H1 (cell line): ENCODE measurements around the gene DIAPH1. TPM values are rescaled to one million over a fixed set of nuclear protein-coding genes. Genes with fewer than 3 reads are reported as not detected.

Experiments used
- ASH2L ChIP-seq: fragments of 200-600, 300-600 bp; sonication (generic); IDR thresholded peaks from one replicate; pipeline ENCODE4 v1.7.1; 2017; ENCODE audit warnings: low read length
- CEBPB ChIP-seq: IDR thresholded peaks from 2 replicates; pipeline ENCODE4 v1.6.1; 2012; ENCODE audit warnings: low read depth, low read length
- CHD1 ChIP-seq: IDR thresholded peaks from 2 replicates; pipeline ENCODE4 v1.6.1; 2012; ENCODE audit warnings: low read depth, low read length, improper control_type of control experiment
- KDM1A ChIP-seq: fragments of 200-600, 300-600 bp; sonication (generic); IDR thresholded peaks from 2 replicates; pipeline ENCODE4 v1.7.1; 2016; ENCODE audit warnings: mild to moderate bottlenecking, low read length, borderline replicate concordance
- POLR2A ChIP-seq, 2 experiments: IDR thresholded peaks; 1 replicate in 1 of 2; 2 replicates in 1 of 2; pipeline ENCODE4 v1.6.1; 2011; ENCODE audit warnings: low read depth in 2 of 2, low read length in 2 of 2, mild to moderate bottlenecking in 2 of 2; ENCODE audit errors: control extremely low read depth in 1 of 2
- POLR2AphosphoS5 ChIP-seq: IDR thresholded peaks from 2 replicates; pipeline ENCODE4 v1.6.1; 2011; ENCODE audit warnings: low read depth, low read length
- SAP30 ChIP-seq: fragments of 300-600 bp; sonication (generic); IDR thresholded peaks from 2 replicates; pipeline ENCODE4 v1.7.1; 2012; ENCODE audit warnings: low read length, moderate library complexity, mild to moderate bottlenecking, inconsistent platforms; ENCODE audit not compliant: insufficient read depth, insufficient replicate concordance
- SIN3A ChIP-seq, 2 experiments: IDR thresholded peaks in 1 of 2; conservative IDR thresholded peaks in 1 of 2; 2 replicates each; pipeline ENCODE4 v1.6.1; 2011 to 2012; ENCODE audit warnings: low read length in 2 of 2, improper control_type of control experiment in 1 of 2, low read depth in 1 of 2, mild to moderate bottlenecking in 1 of 2
- TBP ChIP-seq: IDR thresholded peaks from 2 replicates; pipeline ENCODE4 v1.6.1; 2011; ENCODE audit warnings: low read depth, low read length, improper control_type of control experiment
- polyA plus RNA-seq, 7 experiments: library from polyadenylated mRNA; depleted of rRNA in 3 of 7; stranded (reverse) in 5 of 7; unstranded in 2 of 7; fragments of >200 nt in 5 of 7; fragments of 200-250 nt in 2 of 7; gene quantifications; 1 replicate in 5 of 7; 2 replicates in 1 of 7; 4 replicates in 1 of 7; pipeline versions ENCODE4 v1.2.1 to v1.2.3, GENCODE V29; 2011 to 2013; ENCODE audit warnings: missing spikeins in 2 of 7, mixed read lengths in 2 of 7
- total RNA-seq: library from RNA; stranded (reverse); fragmentation: NEBNext Ultra II Directional; extraction: Animal tissue kit (Norgen Biotek cat#: 25700); gene quantifications from 2 replicates; pipeline ENCODE4 v1.2.1, GENCODE V29; 2021
- TF ChIP-seq, protein P1 (sequence below): fragments of 300-600 bp; sonication (generic); IDR thresholded peaks from 2 replicates; pipeline ENCODE4 v1.7.1; 2012; ENCODE audit warnings: low read length, moderate library complexity, mild to moderate bottlenecking, inconsistent platforms; ENCODE audit not compliant: insufficient replicate concordance

The DIAPH1 gene
- total and polyA plus RNA-seq, 2 of the 8 experiments (the other 6 are each of a cell fraction or from before 2014, with no cell fraction given): 61.2 to 114 TPM

DNA sequence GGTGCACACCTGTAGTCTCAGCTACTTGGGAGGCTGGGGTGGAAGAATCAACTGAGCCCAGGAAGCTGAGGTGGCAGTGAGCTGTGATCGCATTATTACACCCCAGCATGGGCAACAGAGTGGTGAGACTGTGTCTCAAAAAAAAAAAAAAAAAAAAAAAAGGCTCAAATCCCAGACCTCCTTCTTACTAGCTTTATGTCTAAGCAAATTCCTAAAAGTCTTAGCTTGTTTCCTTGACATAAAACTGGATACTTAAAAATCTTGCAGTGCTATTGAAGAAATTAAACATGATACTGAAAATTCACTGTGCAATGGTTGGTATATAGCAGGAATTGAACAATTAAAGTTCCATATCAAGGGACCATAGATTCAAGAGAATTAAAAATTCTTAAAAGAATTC is 84.9 kb downstream of the DIAPH1 start (continued):
- TF ChIP-seq, protein P1, sequence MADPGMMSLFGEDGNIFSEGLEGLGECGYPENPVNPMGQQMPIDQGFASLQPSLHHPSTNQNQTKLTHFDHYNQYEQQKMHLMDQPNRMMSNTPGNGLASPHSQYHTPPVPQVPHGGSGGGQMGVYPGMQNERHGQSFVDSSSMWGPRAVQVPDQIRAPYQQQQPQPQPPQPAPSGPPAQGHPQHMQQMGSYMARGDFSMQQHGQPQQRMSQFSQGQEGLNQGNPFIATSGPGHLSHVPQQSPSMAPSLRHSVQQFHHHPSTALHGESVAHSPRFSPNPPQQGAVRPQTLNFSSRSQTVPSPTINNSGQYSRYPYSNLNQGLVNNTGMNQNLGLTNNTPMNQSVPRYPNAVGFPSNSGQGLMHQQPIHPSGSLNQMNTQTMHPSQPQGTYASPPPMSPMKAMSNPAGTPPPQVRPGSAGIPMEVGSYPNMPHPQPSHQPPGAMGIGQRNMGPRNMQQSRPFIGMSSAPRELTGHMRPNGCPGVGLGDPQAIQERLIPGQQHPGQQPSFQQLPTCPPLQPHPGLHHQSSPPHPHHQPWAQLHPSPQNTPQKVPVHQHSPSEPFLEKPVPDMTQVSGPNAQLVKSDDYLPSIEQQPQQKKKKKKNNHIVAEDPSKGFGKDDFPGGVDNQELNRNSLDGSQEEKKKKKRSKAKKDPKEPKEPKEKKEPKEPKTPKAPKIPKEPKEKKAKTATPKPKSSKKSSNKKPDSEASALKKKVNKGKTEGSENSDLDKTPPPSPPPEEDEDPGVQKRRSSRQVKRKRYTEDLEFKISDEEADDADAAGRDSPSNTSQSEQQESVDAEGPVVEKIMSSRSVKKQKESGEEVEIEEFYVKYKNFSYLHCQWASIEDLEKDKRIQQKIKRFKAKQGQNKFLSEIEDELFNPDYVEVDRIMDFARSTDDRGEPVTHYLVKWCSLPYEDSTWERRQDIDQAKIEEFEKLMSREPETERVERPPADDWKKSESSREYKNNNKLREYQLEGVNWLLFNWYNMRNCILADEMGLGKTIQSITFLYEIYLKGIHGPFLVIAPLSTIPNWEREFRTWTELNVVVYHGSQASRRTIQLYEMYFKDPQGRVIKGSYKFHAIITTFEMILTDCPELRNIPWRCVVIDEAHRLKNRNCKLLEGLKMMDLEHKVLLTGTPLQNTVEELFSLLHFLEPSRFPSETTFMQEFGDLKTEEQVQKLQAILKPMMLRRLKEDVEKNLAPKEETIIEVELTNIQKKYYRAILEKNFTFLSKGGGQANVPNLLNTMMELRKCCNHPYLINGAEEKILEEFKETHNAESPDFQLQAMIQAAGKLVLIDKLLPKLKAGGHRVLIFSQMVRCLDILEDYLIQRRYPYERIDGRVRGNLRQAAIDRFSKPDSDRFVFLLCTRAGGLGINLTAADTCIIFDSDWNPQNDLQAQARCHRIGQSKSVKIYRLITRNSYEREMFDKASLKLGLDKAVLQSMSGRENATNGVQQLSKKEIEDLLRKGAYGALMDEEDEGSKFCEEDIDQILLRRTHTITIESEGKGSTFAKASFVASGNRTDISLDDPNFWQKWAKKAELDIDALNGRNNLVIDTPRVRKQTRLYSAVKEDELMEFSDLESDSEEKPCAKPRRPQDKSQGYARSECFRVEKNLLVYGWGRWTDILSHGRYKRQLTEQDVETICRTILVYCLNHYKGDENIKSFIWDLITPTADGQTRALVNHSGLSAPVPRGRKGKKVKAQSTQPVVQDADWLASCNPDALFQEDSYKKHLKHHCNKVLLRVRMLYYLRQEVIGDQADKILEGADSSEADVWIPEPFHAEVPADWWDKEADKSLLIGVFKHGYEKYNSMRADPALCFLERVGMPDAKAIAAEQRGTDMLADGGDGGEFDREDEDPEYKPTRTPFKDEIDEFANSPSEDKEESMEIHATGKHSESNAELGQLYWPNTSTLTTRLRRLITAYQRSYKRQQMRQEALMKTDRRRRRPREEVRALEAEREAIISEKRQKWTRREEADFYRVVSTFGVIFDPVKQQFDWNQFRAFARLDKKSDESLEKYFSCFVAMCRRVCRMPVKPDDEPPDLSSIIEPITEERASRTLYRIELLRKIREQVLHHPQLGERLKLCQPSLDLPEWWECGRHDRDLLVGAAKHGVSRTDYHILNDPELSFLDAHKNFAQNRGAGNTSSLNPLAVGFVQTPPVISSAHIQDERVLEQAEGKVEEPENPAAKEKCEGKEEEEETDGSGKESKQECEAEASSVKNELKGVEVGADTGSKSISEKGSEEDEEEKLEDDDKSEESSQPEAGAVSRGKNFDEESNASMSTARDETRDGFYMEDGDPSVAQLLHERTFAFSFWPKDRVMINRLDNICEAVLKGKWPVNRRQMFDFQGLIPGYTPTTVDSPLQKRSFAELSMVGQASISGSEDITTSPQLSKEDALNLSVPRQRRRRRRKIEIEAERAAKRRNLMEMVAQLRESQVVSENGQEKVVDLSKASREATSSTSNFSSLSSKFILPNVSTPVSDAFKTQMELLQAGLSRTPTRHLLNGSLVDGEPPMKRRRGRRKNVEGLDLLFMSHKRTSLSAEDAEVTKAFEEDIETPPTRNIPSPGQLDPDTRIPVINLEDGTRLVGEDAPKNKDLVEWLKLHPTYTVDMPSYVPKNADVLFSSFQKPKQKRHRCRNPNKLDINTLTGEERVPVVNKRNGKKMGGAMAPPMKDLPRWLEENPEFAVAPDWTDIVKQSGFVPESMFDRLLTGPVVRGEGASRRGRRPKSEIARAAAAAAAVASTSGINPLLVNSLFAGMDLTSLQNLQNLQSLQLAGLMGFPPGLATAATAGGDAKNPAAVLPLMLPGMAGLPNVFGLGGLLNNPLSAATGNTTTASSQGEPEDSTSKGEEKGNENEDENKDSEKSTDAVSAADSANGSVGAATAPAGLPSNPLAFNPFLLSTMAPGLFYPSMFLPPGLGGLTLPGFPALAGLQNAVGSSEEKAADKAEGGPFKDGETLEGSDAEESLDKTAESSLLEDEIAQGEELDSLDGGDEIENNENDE: no peak
- TF ChIP-seq SIN3A (conservative IDR thresholded peaks at IDR 0.05 in 1 of 2, IDR thresholded peaks at IDR 0.05 in 1 of 2; ENCODE audit: low read depth in 1 of 2, low read length in 2 of 2) (no peak), TBP (no peak), KDM1A (no peak), POLR2AphosphoS5 (no peak), ASH2L (no peak), CEBPB (no peak), SAP30 (no peak), POLR2A (IDR thresholded peaks at IDR 0.05; ENCODE audit: control extremely low read depth in 1 of 2, low read depth in 2 of 2, low read length in 2 of 2) (no peak), CHD1 (no peak)
